CD4-positive, alpha-beta T cell treated with Interleukin-4 for 4 hours (primary cell): ENCODE data around the gene PGLYRP1.
A peak's percentile ranks its signal among the peaks of the same experiment; 100 is the strongest.

Experiments used
- DNase-seq: peaks from one replicate; pipeline ENCODE4 v3.0.0-alpha.2; 2020

PGLYRP1 gene

DNA sequence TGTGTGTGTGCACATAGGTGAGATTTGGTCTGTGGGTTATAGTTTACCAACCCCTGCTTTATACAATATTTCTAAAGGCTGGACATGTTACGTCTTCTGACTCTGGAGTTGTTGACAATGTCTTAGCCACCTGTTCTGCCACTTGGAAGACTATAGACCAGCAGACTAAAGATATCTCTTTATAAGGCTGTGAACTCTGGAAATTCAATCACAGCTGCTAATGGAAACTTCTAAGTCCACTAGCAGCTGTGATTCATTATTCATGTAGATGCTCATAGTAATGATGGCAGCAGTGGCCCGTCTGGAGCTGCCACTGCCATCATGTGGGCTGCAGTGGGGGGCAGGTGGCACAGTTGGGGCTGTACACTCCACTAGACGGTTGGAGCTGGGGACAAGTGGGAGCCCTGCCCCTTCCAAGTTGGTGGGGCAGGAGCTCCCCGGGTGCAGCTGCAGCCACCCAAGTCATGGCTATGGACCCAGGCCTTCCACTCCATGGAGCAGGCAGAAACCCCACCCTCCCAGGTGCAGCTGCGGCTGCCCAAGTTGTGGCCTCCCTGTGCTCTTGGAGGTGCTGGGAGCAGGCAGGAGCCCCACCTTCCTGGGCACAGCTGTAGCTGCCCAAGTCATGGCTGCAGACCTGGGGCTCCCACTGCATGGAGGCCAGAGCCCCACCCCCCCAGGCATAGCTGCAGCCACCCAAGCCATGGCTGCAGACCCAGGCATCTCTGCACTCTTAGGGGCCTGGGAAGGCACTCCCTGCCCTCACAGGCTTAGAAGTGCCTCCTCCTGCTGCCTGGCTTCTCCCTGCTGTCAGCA, 9.1 kb upstream of the PGLYRP1 start:
- no peak for DNase-seq

DNA sequence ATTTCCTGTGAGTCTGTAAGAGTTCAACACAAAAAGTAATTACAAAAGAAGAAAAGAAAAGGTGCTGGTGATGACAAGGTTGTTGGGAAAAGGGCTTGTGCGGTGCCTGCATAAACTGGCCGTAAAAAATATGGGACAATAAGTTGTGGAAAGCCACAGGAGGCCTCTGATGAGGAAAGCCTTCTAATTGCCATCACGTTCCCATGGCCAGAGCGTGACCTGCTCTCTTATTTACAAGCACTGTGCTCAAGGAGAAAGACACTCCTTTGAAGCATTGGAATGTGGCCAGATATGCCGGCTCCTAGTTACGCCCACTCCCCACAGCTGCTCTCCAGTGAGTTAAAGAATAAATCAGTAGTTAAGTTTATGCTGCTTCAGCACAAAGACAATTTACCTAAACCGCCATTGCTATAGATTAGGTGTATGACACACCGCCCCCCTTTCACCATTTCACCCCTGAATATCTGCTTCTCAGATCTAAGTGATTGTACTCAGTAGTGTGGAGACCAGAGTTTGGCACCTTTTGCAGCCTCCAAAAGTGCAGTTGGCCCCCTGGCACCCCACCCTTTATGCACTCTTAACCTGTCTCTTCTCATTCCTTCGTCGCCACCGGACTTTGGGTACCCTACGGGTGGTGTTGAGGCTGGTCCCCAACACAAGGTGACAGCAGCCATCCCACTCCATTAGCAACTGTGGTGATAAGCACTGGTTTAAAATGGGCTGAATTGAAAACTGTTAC, 8.1 kb upstream of the PGLYRP1 start:
- no peak for DNase-seq

DNA sequence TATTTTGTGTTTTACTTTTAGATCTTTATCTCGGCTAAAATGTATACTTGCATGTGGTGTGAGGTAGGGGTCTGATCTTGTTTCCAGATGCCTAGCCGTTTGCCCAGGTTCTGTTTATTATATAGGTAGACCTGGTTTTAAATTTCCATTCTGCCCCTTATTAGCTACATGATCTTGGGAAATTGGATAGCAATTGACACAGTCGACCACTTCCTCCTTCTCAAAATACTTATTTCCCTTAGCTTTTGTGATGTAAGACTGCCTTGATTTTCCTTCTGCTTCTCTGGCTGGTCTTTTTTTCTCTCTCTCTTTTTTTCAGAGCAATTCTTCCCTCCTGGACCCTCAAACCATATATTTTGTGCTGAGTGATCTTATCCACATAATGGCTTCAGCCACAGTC, 3.0 kb upstream of the PGLYRP1 start:
- DNase-seq = no peak

DNA sequence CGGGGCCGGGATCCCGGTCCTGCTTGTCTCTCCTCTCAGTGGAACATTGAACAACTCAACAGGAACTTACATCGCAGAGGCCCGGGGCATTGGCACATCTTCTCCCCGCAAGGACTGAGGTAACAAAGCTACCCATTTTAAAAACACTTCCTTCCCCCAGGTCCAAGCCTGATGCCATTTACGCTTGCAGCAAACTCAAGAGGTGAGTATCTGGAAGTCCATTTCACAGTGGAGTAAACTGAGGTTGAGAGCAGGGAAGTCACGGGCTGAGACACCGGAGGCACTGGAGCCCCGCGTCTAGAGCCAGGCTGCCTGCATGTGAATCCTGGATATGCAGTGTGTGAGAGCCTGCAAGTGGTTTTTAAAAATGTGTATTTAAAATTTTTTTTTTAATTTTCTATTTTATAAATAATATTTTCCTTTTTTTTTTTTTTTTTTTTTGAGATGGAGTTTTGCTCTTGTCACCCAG, 492 bp upstream of the PGLYRP1 start:
- DNase-seq = no peak

DNA sequence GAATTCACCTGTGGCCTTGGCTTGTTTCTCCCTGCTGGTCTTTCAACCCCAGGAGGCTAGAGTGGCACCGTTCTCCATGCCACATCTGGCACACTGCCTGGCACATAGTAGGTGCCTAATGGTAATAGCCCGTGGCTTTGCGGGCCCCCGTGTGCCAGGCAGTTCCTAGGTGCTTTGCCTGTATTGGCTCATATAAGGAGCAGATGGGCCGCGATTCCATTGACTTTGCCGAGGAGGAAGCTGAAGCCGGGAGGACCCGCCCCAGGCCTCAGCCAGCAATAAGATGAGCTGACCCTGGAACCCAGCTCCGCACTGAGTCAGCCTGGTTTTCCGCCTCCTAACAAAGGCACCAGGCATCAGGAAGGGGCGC, 807 bp downstream of the PGLYRP1 start:
- DNase-seq = no peak

DNA sequence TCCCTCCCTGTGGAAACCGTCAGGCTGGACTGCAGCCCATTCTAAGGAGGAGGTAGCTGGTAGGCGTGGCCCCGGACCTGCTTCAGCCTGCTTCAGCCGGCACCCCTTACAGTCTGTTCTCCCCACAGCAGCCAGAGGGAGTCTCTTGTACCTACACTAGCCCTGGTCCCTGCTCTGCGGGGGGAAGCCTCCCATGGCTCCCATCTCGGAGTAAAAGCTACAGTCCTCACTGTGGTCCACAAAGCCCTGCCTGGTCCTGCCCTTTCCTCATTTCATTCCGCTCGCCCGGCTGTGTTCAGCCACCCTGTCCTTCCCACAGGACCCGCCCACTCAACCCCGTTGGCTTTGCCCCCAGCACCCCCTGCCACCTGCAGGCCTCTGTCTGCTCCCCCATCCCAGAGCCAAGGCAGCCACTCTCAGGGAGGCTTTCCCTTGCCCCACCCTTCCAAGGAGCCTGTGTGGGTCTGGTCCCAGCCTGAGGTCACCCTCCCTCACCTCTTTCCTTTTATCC, 1.3 kb downstream of the PGLYRP1 start:
- DNase-seq = no peak

DNA sequence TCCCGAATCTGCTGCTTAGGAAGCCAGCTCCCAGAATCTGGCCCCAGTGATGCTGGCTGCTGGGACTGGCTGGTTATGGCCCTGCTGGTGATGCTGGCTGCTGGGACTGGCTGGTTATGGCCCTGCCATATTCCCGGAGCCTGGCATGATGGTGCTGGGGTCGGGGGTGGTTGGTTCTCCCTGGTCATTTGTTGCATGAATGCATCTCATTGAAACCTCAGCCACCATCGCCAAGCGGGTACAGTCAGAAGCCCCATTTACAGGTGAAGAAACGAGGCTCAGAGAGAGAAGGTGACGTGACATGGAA, 2.1 kb downstream of the PGLYRP1 start:
- DNase-seq = no peak

DNA sequence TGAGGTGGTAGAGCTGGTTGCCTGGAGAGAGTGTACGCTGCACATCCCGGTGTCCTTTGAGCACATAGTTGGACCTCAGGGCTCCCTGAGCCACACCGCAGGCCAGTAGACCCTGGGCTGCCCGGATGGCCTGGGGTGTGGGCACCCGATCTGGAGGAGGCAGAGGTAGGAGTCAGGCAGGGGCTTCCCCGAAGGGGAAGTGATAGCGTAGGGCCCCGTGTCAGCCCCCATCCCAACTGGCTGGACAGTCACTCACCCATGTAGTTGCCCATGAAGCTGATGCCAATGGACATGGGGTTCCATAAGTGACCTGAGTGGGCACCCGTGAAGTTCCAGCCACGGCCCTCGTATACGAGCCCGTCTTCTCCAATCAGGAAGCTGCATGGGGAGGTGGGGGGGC, 3.6 kb downstream of the PGLYRP1 start:
- DNase-seq = no peak

DNA sequence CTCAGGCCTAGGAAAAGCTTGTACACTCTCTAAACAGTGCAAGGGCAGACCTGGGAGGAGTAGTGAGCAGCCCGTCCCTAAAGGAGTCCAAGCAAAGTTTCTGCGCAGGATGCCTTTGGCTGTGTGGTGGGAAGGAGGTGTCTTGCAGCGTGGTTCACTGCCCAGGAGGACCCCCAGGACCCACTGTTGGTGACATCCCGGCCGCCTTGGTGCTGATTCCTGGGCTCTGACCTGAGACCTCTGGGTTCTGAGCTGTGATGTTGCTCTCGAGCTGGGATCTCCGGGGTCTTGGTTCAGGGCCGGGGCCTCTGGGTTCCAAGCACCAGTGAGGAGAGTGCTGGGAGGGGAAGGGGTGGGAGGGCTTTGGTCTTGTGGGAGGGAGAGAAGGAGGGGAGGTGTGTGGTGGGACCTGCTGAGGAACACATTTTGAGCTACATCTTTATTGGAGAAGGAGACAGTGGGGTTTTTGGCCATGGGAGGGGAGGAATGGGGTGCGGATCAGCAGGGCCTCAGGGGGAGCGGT, 4.1 kb downstream of the PGLYRP1 start:
- DNase-seq = no peak

DNA sequence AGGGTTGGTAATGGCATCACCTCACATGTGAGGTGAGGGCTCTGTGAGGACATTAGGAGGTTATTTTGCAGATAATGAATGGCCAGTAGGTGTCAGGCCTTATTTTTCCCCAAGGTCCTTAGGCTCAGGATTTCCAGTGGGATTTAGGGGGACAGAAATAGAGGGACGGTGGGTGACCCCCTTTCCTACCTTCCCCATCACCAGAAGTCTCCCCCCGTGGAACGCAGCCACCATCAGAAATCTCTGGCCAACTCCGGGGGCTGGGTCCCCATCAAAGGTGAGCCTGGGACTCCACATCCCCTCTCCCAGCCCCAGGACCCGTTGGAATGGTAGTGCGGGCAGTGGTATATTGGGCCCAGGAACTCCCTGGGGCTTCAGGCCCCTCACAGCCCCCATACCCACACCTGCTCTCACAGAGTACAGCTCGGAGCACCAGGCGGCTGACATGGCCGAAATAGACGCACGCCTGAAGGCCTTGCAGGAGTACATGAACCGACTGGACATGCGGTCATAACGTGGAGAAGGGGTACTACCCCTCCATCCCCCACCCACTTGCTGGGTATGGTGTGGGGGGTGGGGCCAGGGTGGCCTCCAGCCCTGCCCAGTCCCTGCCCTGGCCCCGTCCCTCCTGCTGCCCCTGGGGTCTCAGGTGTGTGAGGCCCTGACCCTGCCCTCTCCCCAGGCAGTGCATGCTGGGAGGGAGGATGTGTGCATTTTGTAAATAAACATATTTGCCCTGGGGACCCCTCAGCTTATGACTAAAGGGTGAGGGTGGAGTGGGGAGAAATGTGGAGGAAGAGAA, 4.8 kb downstream of the PGLYRP1 start:
- no peak for DNase-seq

DNA sequence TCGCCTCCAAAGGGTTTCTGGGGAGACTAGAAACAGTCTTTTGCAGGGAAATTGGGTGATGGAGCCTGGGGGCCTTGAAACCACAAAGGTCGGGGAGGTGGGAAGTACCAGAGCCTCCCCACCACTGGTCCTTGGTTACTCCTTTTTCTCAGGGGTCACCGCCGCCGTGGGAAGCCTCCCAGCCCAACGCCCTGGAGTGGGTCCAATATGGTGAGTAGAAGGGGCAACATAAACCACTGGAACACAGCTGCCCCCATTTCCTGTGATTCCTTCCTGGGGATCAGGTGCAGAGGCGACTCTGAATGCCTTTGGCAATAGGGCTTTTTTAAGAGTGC, 5.8 kb downstream of the PGLYRP1 start:
- no peak for DNase-seq

DNA sequence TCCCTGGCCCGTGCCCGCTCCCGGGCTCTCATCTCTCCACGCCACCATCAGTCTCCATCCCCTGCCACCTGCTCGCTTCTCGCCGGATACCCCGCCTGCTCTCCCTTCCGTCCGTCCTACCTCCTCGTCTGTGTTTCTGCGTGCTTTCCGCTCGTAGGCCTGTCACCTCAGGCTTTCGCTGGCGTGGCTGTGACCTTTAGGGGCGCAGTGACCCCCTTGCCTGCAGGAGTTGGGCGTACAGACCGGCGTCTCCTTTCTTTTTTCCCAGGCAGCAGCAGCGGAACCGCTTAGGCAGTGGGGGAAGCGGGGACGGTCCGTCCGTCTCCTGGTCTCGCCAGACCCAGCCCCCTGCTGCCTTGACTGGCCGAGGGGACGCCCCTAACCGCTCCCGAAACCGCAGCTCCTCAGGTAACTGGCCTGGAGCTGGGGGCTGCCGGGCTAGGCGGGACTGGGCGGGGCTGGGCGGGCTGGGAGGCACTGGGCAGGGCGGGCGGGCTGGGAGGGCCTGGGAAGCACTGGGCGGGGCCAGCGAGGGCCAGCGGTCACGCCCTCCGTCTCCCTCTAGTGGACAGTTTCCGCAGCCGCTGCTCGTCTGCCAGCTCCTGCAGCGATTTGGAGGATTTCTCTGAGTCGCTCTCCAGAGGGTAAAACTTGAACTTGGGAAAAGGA, 6.3 kb downstream of the PGLYRP1 start:
- DNase-seq = peak; percentile 73

DNA sequence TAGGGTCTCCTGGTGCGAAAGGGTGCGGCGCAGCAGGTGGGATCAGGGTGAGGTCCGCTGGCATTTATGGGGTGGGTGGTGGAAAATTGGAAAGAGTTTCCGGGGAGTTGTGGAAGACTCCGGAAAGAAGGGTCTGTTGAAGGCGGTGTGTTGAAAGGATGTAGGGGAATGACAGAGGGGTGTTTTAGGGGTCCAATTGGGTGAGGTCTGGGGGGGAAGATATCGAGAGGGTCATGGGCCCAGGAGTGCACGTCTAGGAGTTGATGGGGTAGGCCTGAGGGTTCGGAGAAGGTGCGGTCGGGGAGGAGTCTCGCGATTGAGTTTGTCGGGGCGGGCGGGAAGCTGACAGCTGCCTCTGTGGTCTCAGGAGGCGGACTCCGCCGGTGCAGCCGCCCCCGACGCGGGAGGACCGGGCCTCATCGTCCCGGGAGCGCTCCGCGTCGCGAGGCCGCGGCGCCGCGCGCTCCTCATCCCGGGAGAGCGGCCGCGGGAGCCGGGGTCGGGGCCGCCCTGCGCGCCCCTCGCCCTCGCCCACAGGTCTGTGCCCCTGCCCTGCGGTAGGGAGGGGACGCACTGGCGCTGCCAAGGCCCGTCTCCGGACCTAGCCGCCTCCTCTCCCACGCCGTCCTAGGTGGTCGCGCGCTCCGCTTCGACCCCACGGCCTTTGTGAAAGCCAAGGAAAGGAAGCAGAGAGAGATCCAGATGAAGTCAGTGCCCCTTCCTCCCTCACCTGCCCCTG, 7.0 kb downstream of the PGLYRP1 start:
- peak; percentile 19 for DNase-seq

DNA sequence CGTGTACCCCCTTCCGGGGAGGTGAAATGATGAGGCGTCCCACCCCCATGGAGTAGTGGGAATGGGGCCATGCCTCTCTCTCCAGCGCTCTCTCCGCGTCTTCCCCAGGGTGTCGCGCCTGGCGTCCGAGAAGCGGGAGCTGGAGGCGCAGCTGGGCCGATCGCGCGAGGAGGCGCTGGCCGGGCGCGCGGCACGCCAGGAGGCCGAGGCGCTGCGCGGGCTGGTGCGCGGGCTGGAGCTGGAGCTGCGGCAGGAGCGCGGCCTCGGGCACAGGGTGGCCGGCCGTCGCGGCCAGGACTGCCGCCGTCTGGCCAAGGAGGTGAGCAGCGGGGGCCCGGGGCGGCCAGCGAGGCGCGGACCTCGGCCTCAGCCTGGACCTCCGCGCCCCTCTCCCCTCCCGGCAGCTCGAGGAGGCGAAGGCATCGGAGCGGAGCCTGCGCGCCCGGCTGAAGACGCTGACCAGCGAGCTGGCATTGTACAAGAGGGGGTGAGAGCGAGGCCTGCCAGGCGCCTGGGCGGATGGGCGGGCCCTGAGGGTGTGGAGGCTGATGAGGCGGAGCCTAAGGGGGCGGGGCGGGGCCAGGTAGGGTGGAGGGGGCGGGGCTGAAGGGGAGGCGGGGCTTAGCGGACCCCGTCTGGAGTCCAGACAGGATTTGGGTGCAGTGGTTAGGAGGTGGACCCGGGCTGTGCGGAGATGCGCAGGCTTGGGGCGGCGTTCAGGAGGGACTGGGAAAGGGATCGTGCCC, 7.7 kb downstream of the PGLYRP1 start:
- peak; percentile 39 for DNase-seq

DNA sequence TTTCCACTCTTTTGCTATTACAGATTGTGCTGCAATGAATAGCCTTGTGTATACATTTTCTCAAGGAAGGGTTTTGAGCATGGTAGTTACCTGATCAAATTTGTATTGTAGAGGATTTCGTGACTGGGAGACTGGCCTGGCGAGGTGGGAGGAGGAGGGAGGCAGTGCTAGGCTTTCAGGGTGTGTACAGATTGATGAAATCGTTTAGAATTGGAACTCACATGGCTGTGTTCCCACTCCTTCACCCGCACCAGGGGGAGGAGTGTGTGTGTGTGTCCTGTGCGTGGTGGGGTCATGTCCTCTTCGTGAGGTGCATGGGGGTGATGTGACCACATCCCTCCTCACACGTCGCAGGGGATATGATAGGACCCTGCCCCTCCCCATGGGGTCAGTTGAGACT, 8.3 kb downstream of the PGLYRP1 start:
- no peak for DNase-seq

DNA sequence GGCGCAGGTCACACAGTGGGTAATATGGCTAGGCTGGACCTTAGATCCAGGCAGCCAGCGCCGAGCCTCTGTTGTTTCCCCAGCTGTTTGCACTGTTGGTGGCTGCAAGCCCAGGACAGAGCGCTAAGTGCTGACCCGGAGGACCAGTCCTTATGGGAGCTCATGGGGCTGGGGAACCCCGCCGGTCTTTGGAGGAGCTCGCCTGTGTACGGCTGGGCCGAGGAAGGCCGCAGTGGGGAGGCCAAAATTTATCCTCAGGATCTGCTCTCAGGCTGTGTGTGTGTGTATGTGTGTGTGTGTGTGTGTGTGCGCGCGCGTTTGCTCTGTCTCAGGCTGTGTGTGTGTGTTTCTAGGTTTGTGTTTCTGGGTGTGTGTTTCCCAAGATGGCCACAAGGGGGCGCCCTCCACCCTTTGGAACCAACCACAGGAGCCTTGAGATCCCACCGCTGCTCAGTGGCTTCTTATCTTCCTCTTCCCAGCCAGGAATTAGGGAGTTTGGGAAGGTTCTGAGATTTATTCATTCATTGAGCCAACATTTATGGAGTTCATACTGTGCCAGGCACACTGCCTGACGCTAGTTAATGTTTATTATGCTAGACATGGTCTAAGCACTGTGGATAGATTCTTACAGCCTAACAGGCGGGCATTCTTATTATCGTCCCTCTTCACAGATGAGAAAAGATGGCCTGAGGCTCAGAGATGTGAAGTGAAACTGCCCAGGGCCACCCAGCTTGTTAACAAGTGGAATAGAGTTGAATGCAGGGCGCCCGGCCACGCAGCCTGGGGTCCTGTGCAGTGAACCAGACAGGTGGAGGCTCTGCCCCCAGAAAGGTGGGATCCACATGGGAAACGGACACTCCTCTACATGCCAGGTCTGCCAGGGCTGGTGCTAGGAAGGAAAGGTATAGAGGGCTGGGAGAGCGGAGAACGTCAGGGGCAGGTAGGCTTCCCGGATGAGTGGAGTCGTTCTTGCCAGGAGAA, 13.0 kb downstream of the PGLYRP1 start:
- DNase-seq = peak; percentile 58

DNA sequence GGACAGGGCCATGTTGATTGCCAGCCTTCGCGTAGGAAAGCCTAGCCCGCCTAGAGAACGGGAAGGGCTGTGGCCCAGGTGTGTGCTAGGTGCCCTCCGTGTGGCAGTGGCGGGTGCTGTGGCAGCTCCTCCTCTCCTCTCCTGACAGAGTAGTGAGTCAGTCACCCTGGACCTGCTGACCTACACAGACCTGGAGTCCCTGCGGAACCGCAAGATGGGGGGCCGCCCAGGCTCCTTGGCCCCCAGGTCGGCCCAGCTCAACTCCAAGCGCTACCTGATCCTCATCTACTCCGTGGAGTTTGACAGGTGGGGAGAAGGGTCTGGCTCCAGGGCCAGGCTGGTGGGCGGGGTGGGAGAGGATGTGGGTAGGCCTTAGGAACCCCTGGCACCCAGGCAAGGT, 16.4 kb downstream of the PGLYRP1 start:
- DNase-seq = no peak

DNA sequence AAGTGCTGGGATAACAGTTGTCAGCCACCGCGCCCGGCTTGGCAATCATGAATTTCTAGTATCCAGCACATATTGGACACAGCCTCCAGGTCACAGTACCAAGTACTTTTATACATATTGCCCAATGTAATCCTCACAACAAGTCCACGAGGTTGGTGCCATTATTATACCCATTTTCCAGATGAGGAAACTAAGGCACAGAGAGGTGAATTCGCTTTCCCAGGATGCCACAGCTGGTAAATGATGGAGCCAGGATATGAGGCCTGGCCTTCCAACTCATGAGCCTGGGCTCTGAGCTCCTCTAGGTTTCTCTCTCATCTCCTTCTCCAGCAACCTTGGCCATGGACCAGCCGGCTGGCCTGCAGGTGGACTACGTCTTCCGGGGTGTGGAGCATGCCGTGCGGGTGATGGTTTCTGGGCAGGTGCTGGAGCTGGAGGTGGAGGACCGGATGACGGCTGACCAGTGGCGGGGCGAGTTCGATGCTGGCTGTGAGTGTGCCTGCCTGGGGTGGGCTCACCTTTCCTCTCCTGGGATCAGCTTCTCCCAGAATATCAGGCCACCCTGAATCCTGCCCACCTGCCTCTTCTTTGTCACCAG, 20.1 kb downstream of the PGLYRP1 start:
- no peak for DNase-seq

DNA sequence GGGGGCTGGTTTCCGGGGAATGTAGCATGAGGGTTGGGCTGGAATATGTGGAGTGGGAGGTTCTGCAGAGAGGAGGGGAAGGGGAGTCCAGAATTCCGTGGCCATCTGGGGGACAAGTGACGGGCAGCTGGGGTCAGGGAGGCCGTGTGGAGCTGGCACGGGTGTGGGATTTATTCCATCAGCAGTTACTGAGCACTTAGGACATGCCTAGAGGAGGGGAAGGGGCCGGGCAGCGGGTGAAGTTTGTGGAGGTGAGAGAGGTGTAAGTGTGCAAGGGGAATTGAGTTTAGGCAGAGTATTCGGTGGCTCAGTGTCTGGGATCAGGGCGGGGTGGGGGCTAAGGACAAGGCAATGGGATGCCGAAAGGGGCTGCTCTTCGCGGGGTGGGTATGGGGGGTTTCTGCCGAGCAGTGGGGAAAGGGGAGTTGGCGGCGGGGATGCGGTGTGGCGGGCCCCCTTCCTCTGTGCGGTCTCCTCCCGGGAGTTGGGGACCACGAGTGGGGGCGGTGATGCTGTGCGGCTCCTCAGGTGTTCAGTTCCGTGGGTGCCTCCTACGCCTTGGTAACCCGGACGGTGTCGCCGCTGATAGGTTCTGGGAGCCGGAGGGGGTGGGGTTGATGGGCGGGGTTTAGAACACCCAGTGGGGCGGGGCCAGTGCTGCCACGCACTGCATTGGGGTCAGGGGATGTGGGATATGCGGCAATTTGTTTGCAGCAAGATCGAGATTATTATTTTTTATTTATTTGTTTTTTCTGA, 22.2 kb downstream of the PGLYRP1 start:
- peak; percentile 74 for DNase-seq
